ENCODE measurements around the gene ST6GALNAC1. TPM values are rescaled to one million over a fixed set of nuclear protein-coding genes. Genes with fewer than 3 reads are reported as not detected.

Gene ST6GALNAC1
- total and polyA plus RNA-seq, 2 of the 13 experiments (the other 11 are each of a cell fraction or from before 2014, with no cell fraction given): not detected

DNA sequence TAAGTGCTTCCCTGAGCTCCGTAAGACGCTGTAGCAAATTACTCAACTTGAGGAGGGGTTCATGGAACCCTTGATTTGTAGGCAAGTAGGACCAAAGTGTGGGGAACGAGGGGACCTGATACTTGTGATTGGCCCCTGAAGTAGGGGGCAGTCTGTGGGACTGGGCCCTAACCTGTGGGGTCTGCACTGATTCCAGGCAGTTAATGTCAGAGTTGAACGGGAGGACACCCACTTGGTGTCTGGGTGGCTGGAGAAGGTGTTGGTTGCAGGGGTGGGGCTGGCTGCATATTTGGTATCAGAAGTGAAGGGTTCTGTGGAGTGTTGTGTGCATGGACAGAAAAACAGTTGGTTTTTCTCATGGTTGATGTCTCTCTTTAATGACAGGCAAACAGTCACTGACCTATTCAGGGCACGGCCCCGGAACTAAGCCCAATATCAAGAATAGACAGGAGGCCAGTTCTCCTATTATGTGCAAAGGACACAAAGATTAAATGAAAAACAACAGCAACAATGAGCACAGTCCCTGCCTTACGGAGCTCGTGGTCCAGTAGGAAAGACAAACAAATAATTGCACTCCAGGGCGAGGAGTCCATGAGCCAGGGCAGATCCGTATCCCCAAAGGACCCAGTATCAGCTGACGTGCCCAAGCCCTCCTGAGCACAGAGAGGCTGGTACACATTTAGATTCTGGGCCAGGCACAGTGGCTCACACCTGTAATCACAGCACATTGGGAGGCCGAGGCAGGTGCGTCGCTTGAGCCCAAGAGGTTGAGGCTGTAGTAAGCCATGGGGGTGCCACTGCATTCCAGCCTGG is 48.0 kb upstream of the ST6GALNAC1 start (continued):
- TF ChIP-seq, protein P1, sequence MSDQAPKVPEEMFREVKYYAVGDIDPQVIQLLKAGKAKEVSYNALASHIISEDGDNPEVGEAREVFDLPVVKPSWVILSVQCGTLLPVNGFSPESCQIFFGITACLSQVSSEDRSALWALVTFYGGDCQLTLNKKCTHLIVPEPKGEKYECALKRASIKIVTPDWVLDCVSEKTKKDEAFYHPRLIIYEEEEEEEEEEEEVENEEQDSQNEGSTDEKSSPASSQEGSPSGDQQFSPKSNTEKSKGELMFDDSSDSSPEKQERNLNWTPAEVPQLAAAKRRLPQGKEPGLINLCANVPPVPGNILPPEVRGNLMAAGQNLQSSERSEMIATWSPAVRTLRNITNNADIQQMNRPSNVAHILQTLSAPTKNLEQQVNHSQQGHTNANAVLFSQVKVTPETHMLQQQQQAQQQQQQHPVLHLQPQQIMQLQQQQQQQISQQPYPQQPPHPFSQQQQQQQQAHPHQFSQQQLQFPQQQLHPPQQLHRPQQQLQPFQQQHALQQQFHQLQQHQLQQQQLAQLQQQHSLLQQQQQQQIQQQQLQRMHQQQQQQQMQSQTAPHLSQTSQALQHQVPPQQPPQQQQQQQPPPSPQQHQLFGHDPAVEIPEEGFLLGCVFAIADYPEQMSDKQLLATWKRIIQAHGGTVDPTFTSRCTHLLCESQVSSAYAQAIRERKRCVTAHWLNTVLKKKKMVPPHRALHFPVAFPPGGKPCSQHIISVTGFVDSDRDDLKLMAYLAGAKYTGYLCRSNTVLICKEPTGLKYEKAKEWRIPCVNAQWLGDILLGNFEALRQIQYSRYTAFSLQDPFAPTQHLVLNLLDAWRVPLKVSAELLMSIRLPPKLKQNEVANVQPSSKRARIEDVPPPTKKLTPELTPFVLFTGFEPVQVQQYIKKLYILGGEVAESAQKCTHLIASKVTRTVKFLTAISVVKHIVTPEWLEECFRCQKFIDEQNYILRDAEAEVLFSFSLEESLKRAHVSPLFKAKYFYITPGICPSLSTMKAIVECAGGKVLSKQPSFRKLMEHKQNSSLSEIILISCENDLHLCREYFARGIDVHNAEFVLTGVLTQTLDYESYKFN (CRISPR knock-in tag; conservative IDR thresholded peaks at IDR 0.05): peak; percentile 95
- TF ChIP-seq, protein P2, sequence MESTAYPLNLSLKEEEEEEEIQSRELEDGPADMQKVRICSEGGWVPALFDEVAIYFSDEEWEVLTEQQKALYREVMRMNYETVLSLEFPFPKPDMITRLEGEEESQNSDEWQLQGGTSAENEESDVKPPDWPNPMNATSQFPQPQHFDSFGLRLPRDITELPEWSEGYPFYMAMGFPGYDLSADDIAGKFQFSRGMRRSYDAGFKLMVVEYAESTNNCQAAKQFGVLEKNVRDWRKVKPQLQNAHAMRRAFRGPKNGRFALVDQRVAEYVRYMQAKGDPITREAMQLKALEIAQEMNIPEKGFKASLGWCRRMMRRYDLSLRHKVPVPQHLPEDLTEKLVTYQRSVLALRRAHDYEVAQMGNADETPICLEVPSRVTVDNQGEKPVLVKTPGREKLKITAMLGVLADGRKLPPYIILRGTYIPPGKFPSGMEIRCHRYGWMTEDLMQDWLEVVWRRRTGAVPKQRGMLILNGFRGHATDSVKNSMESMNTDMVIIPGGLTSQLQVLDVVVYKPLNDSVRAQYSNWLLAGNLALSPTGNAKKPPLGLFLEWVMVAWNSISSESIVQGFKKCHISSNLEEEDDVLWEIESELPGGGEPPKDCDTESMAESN (CRISPR knock-in tag; conservative IDR thresholded peaks at IDR 0.05): no peak
- TF ChIP-seq ZNF510 (CRISPR knock-in tag; IDR thresholded peaks at IDR 0.05; ENCODE audit: low read depth) (no peak; the same call in 1 of the 2 replicates), HMGA1 (CRISPR knock-in tag; conservative IDR thresholded peaks at IDR 0.05) (no peak), SRSF4 (IDR thresholded peaks at IDR 0.05; ENCODE audit: low read depth, low read length, poor library complexity, severe bottlenecking) (no peak), ETV6 (CRISPR knock-in tag; conservative IDR thresholded peaks at IDR 0.05) (no peak), REPIN1 (CRISPR knock-in tag; IDR thresholded peaks at IDR 0.05; ENCODE audit: borderline replicate concordance, low read depth) (no peak), ZNF672 (CRISPR knock-in tag; IDR thresholded peaks at IDR 0.05) (no peak), JARID2 (CRISPR knock-in tag; IDR thresholded peaks at IDR 0.05; ENCODE audit: insufficient replicate concordance) (peak; percentile 53), ZNF605 (CRISPR knock-in tag; IDR thresholded peaks at IDR 0.05) (peak; percentile 66; the same call in 1 of the 2 replicates), NCOR1 (IDR thresholded peaks at IDR 0.05; ENCODE audit: borderline replicate concordance, low read length) (peak; percentile 81), ZIK1 (CRISPR knock-in tag; IDR thresholded peaks at IDR 0.05; ENCODE audit: borderline replicate concordance, low read depth) (no peak), ZNF232 (CRISPR knock-in tag; IDR thresholded peaks at IDR 0.05; ENCODE audit: borderline replicate concordance) (no peak)
- TF ChIP-seq, protein P3, sequence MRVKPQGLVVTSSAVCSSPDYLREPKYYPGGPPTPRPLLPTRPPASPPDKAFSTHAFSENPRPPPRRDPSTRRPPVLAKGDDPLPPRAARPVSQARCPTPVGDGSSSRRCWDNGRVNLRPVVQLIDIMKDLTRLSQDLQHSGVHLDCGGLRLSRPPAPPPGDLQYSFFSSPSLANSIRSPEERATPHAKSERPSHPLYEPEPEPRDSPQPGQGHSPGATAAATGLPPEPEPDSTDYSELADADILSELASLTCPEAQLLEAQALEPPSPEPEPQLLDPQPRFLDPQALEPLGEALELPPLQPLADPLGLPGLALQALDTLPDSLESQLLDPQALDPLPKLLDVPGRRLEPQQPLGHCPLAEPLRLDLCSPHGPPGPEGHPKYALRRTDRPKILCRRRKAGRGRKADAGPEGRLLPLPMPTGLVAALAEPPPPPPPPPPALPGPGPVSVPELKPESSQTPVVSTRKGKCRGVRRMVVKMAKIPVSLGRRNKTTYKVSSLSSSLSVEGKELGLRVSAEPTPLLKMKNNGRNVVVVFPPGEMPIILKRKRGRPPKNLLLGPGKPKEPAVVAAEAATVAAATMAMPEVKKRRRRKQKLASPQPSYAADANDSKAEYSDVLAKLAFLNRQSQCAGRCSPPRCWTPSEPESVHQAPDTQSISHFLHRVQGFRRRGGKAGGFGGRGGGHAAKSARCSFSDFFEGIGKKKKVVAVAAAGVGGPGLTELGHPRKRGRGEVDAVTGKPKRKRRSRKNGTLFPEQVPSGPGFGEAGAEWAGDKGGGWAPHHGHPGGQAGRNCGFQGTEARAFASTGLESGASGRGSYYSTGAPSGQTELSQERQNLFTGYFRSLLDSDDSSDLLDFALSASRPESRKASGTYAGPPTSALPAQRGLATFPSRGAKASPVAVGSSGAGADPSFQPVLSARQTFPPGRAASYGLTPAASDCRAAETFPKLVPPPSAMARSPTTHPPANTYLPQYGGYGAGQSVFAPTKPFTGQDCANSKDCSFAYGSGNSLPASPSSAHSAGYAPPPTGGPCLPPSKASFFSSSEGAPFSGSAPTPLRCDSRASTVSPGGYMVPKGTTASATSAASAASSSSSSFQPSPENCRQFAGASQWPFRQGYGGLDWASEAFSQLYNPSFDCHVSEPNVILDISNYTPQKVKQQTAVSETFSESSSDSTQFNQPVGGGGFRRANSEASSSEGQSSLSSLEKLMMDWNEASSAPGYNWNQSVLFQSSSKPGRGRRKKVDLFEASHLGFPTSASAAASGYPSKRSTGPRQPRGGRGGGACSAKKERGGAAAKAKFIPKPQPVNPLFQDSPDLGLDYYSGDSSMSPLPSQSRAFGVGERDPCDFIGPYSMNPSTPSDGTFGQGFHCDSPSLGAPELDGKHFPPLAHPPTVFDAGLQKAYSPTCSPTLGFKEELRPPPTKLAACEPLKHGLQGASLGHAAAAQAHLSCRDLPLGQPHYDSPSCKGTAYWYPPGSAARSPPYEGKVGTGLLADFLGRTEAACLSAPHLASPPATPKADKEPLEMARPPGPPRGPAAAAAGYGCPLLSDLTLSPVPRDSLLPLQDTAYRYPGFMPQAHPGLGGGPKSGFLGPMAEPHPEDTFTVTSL (CRISPR knock-in tag; IDR thresholded peaks at IDR 0.05; ENCODE audit: borderline replicate concordance): peak; percentile 94; the same call in 1 of the 2 replicates

Data from HepG2 (cell line).